B cell (primary cell): ENCODE measurements around the gene TIE1. TPM values are rescaled to one million over a fixed set of nuclear protein-coding genes. Genes with fewer than 3 reads are reported as not detected.

Experiments used
- ATAC-seq: fragments of 200-7000 bp; cut with Tn5 transposase; one replicate; pipeline ENCODE4 v1.10.0; 2021; ENCODE audit warnings: low read depth, mild to moderate bottlenecking, moderate number of reproducible peaks, moderate library complexity
- CTCF ChIA-PET: fragments of 350-600 bp; sonication (Branson Sonifier 250); formaldehyde crosslinking; loops from one replicate; lab custom pipeline; 2021; ENCODE audit warnings: antibody characterized with exemption, inconsistent platforms; lab: Charles Lee
- POLR2A ChIA-PET: fragments of 350-600 bp; sonication (Branson Sonifier 250); formaldehyde crosslinking; loops from one replicate; lab custom pipeline; 2021; ENCODE audit warnings: antibody characterized with exemption; lab: Charles Lee
- DNase-seq: peaks from one replicate; pipeline ENCODE4 v3.0.0; 2013
- H2AFZ ChIP-seq: 2 replicates; pipeline ENCODE4 v1.6.1; 2012; ENCODE audit warnings: mild to moderate bottlenecking, low read depth, low read length; ENCODE audit not compliant: insufficient read depth, poor library complexity, severe bottlenecking
- H3K27ac ChIP-seq, 2 donors: 1 replicate in 1 of 2; 2 replicates in 1 of 2; pipeline ENCODE4 v1.5.1; 2012 to 2013; ENCODE audit warnings: low read length in 2 of 2, mild to moderate bottlenecking in 2 of 2, moderate library complexity in 1 of 2
- H3K27me3 ChIP-seq, 4 experiments: fragments of 200-600 bp in 1 of 4; sonication (generic) in 1 of 4; replicated peaks in 1 of 4; 1 replicate in 2 of 4; 2 replicates in 2 of 4; pipeline versions ENCODE4 v1.6.1 to v1.7.0; 2013 to 2016; ENCODE audit warnings: low read length in 3 of 4, mild to moderate bottlenecking in 2 of 4, mixed read lengths in 1 of 4, moderate library complexity in 1 of 4; ENCODE audit not compliant: insufficient read depth in 4 of 4, control insufficient read depth in 3 of 4; ENCODE audit errors: control extremely low read depth in 1 of 4
- H3K36me3 ChIP-seq, 2 experiments: replicated peaks in 1 of 2; 1 replicate in 1 of 2; 2 replicates in 1 of 2; pipeline versions ENCODE4 v1.6.1 to v1.7.1; 2013; ENCODE audit warnings: low read length in 1 of 2; ENCODE audit not compliant: insufficient read depth in 2 of 2, control insufficient read depth in 1 of 2; ENCODE audit errors: control extremely low read depth in 1 of 2, extremely low read depth in 1 of 2
- H3K4me1 ChIP-seq, 2 donors: fragments of 200-600 bp in 1 of 2; sonication (generic) in 1 of 2; 1 replicate in 1 of 2; 2 replicates in 1 of 2; pipeline versions ENCODE4 v1.5.1 to v1.6.1; 2013 to 2017; ENCODE audit warnings: low read length in 2 of 2; ENCODE audit not compliant: control insufficient read depth in 2 of 2, insufficient read depth in 2 of 2
- H3K4me2 ChIP-seq: replicated peaks from 2 replicates; pipeline ENCODE3; 2012; ENCODE audit warnings: mild to moderate bottlenecking, low read depth, low read length; ENCODE audit not compliant: poor library complexity, severe bottlenecking
- H3K4me3 ChIP-seq, 5 experiments: fragments of 200-600 bp in 1 of 5; sonication (generic) in 1 of 5; 1 replicate in 3 of 5; 2 replicates in 2 of 5; pipeline versions ENCODE4 v1.5.1 to v1.7.0; 2011 to 2016; ENCODE audit warnings: low read length in 4 of 5, mild to moderate bottlenecking in 4 of 5, low read depth in 2 of 5, control low read depth in 1 of 5, moderate library complexity in 1 of 5; ENCODE audit not compliant: insufficient read depth in 1 of 5; ENCODE audit errors: control extremely low read depth in 1 of 5, extremely low read depth in 1 of 5
- H3K79me2 ChIP-seq: fragments of 200-600 bp; sonication (generic); one replicate; pipeline ENCODE4 v1.6.0; 2016; ENCODE audit warnings: low read length; ENCODE audit not compliant: control insufficient read depth, insufficient read depth
- H3K9ac ChIP-seq: fragments of 200-600 bp; sonication (generic); 2 replicates; pipeline ENCODE4 v1.6.1; 2017; ENCODE audit warnings: mild to moderate bottlenecking, low read length, moderate library complexity
- H3K9me3 ChIP-seq, 3 donors: one replicate each; pipeline versions ENCODE4 v1.6.1 to v1.7.1; 2013; ENCODE audit warnings: low read length in 2 of 3; ENCODE audit not compliant: control insufficient read depth in 2 of 3, insufficient read depth in 1 of 3; ENCODE audit errors: control extremely low read depth in 1 of 3
- H4K20me1 ChIP-seq: 2 replicates; pipeline ENCODE4 v1.6.0; 2012; ENCODE audit warnings: mild to moderate bottlenecking, low read length; ENCODE audit not compliant: insufficient read depth, control insufficient read depth, poor library complexity, severe bottlenecking
- H3K27ac Mint-ChIP-seq: one replicate; pipeline ENCODE4 v1.8.0; 2021; ENCODE audit warnings: mixed read lengths
- H3K27me3 Mint-ChIP-seq: one replicate; pipeline ENCODE4 v1.8.0; 2021; ENCODE audit warnings: mixed read lengths
- H3K4me1 Mint-ChIP-seq: one replicate; pipeline ENCODE4 v1.8.0; 2021; ENCODE audit warnings: mixed read lengths
- H3K4me3 Mint-ChIP-seq: one replicate; pipeline ENCODE4 v1.8.0; 2021; ENCODE audit warnings: mixed read lengths
- H3K9me3 Mint-ChIP-seq: one replicate; pipeline ENCODE4 v1.8.0; 2022; ENCODE audit warnings: mixed read lengths; ENCODE audit not compliant: insufficient read depth
- EZH2 ChIP-seq: IDR thresholded peaks from 2 replicates; pipeline ENCODE4 v1.6.1; 2012; ENCODE audit warnings: borderline replicate concordance, low read depth, mild to moderate bottlenecking, moderate library complexity, low read length; ENCODE audit not compliant: insufficient read depth, poor library complexity, severe bottlenecking
- WGBS: methylation state at CpG from one replicate; pipeline ENCODE4 v1.1.5; 2013; ENCODE audit warnings: missing lambda C conversion rate; ENCODE audit not compliant: insufficient coverage; 5-methylcytosine and 5-hydroxymethylcytosine counted together
- intact Hi-C: fragments of 100-400 bp; cut with micrococcal nuclease; formaldehyde crosslinking; loops from one replicate; pipeline ENCODE4 v1.10.0; 2022
- polyA plus RNA-seq: library from polyadenylated mRNA; depleted of rRNA; stranded (reverse); fragments of >200 nt; gene quantifications from 2 replicates; pipeline ENCODE4 v1.2.3, GENCODE V29; 2012
- total RNA-seq, 2 donors: library from RNA; stranded (reverse); fragments of 120-200 nt in 1 of 2; gene quantifications; 1 replicate in 1 of 2; 2 replicates in 1 of 2; pipeline versions ENCODE4 v1.2.3 to v1.2.4, GENCODE V29; 2013 to 2022
- TF ChIP-seq, protein P1 (sequence below): fragments of 200-600 bp; IDR thresholded peaks from one replicate; pipeline ENCODE4 v1.8.0; 2022; ENCODE audit warnings: antibody characterized with exemption, mild to moderate bottlenecking

The TIE1 gene
- total and polyA plus RNA-seq, 2 donors (not counting 1 experiment from before 2014, with no cell fraction given), result 0.10 TPM; not detected in 1

DNA sequence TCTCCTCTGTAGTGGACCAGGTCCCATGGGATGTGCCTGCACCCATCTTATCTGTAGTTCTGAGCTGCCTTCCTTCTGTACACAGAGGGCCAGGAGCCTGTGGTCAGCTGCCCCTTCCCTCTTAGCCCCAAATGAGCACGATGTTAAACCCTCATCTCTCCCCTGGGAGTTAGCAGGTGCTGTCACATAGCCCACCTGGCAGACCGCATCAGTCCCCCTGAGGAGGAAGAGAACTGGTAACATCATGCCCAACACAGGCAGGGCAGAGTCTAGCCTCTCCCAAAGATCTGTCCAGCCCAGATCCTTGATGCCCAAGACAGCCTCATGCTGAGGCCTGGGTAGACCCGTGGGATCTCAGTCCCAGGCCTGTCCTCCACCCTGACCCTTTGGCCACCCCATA, 4.7 kb downstream of the TIE1 start:
- Mint-ChIP-seq H3K4me1 (no peaks in the 10 kb centered on the region), H3K9me3 (no peaks in the 10 kb centered on the region), H3K4me3 (no peak overlapping the region), H3K27ac (no peak overlapping the region), H3K27me3 (peaks cover 19% of the 10 kb centered on the region)
- DNase-seq (no peak), ATAC-seq (no peak)
- intact Hi-C loops, result no loop called here
- Histone ChIP-seq H4K20me1 (no peaks in the 10 kb centered on the region), H3K4me3 (no peak overlapping the region), H2AFZ (no peak overlapping the region), H3K9ac (no peak overlapping the region), H3K27me3 (peaks cover 0 to 3% (median 0%) of the 10 kb centered on the region in 4 experiments), H3K27ac (no peak overlapping the region), H3K9me3 (no peaks in the 10 kb centered on the region), H3K4me1 (no peaks in the 10 kb centered on the region), H3K79me2 (no peaks in the 10 kb centered on the region), H3K4me2 (no peak overlapping the region), H3K36me3 (no peaks in the 10 kb centered on the region)
- ChIA-PET POLR2A (no interaction called here), CTCF (no interaction called here)
- TF ChIP-seq EZH2, result no peak
- TF ChIP-seq, protein P1, sequence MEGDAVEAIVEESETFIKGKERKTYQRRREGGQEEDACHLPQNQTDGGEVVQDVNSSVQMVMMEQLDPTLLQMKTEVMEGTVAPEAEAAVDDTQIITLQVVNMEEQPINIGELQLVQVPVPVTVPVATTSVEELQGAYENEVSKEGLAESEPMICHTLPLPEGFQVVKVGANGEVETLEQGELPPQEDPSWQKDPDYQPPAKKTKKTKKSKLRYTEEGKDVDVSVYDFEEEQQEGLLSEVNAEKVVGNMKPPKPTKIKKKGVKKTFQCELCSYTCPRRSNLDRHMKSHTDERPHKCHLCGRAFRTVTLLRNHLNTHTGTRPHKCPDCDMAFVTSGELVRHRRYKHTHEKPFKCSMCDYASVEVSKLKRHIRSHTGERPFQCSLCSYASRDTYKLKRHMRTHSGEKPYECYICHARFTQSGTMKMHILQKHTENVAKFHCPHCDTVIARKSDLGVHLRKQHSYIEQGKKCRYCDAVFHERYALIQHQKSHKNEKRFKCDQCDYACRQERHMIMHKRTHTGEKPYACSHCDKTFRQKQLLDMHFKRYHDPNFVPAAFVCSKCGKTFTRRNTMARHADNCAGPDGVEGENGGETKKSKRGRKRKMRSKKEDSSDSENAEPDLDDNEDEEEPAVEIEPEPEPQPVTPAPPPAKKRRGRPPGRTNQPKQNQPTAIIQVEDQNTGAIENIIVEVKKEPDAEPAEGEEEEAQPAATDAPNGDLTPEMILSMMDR, result no peak
- 65% methylated on average over 2 of the region's 3 CpGs for WGBS

DNA sequence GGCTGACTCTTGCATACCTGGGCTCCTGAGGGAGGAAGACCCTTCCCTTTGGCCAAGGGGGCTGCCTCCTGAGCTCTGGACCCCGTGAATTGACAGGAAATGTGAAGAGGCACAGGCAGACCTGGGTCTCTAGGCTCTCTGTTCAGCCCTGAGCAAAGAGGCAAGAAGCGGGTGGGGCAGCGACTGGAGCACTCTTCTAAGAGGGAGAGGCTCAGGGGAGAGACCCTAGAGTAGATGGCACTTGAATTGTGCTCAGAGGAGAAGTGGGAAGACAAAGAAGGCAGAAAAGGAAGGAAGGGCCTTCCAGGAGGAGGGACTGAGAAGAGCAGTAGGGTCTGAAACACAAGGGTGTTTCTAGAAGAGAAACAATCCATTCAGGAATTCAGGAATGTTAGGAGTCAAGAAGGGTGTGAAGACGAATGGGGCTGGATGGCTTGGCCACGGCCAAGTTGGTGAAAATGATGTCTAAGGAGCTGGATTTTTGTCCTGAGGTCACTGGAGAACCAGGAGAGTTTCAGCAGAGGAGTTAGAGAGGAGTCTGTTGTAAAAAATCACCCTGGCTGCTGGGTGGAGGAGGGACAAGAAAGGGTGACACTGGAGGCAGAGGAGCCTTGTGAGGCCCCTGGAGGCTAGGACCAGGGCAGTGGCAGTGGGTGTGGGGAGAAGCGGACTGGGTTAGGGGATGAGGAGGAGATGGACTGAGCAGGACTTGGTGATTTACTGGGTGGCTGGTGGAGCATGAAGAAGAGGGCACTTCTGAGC, 5.3 kb downstream of the TIE1 start:
- intact Hi-C loops, result no loop called here

More for the DNA sequence above, 5.3 kb downstream of the TIE1 start:
- H3K4me1 ChIP-seq, result no peaks in the 10 kb centered on the region
- no peaks in the 10 kb centered on the region for H3K79me2 ChIP-seq
- ATAC-seq, result no peak
- ChIA-PET CTCF (no interaction called here), POLR2A (no interaction called here)
- no peak overlapping the region for H3K4me3 ChIP-seq
- Mint-ChIP-seq H3K4me3 (no peak overlapping the region), H3K27ac (no peak overlapping the region), H3K27me3 (peaks cover 19% of the 10 kb centered on the region), H3K9me3 (no peaks in the 10 kb centered on the region), H3K4me1 (no peaks in the 10 kb centered on the region)
- H3K27ac ChIP-seq, result no peak overlapping the region
- H3K36me3 ChIP-seq, result no peaks in the 10 kb centered on the region
- H3K4me2 ChIP-seq, result no peak overlapping the region
- H2AFZ ChIP-seq, result no peak overlapping the region
- no peaks in the 10 kb centered on the region for H4K20me1 ChIP-seq
- WGBS, result 88% methylated on average over 6 of the region's 6 CpGs
- peaks cover 0 to 3% (median 0%) of the 10 kb centered on the region in 4 experiments for H3K27me3 ChIP-seq
- TF ChIP-seq, protein P1, result no peak
- no peak for TF ChIP-seq EZH2
- H3K9me3 ChIP-seq, result no peaks in the 10 kb centered on the region
- no peak overlapping the region for H3K9ac ChIP-seq
- DNase-seq, result no peak
